ENCODE measurements around the gene DOCK3. TPM values are rescaled to one million over a fixed set of nuclear protein-coding genes. Genes with fewer than 3 reads are reported as not detected.

Gene DOCK3
- total RNA-seq, 1 experiment from 2014 or later, result 0.14 TPM

GRCh38 chr3:51371943-51372557 lies 697.3 kb downstream of the DOCK3 start:
- no peaks in the 10 kb centered on the region for H3K36me3 Mint-ChIP-seq (ENCODE audit: insufficient read depth, unreplicated experiment)
- H3K27me3 Mint-ChIP-seq (ENCODE audit: insufficient read depth, unreplicated experiment), result no peaks in the 10 kb centered on the region
- no TSS peak for BruUV-seq (replicated peaks)
- ChIA-PET POLR2A (interaction anchor here (0.7 to 1.5 kb wide), 3 partner anchors 33 to 756 kb away, joined by 3 to 9 read pairs (median 5); partner anchors contain the start of gene MAPKAPK3), CTCF (interaction anchor here (0.6 to 14.1 kb wide), 37 partner anchors 9 to 1062 kb away, joined by 3 to 170 read pairs (median 4); partner anchors contain the start of gene MAPKAPK3)
- intact Hi-C loops (cut with micrococcal nuclease), result loop anchor here (1.0 to 2.0 kb wide), 6 partner anchors 31 to 756 kb away; no protein-coding TSS in a partner anchor
- H3K4me1 Mint-ChIP-seq (ENCODE audit: insufficient read depth, unreplicated experiment), result no peaks in the 10 kb centered on the region
- H3K9me3 Mint-ChIP-seq (ENCODE audit: unreplicated experiment), result no peaks in the 10 kb centered on the region
- no peak overlapping the region for H3K27ac Mint-ChIP-seq (ENCODE audit: low read depth, unreplicated experiment)
- peak; percentile 86 for TF ChIP-seq CTCF (IDR thresholded peaks at IDR 0.05; ENCODE audit: unreplicated experiment)
- peak; percentile 77 for DNase-seq (ENCODE audit: unreplicated experiment)
- H3K4me3 Mint-ChIP-seq (ENCODE audit: unreplicated experiment), result no peak overlapping the region

- no peaks in the 10 kb centered on the region for H3K4me1 Mint-ChIP-seq (ENCODE audit: insufficient read depth, unreplicated experiment)
- BruUV-seq (replicated peaks), result no TSS peak
- H3K9me3 Mint-ChIP-seq (ENCODE audit: unreplicated experiment), result no peaks in the 10 kb centered on the region
- no peaks in the 10 kb centered on the region for H3K36me3 Mint-ChIP-seq (ENCODE audit: insufficient read depth, unreplicated experiment)
- ChIA-PET CTCF (interaction anchor here (0.6 to 14.1 kb wide), 3 partner anchors 274 to 801 kb away, joined by 3 to 170 read pairs (median 16); no protein-coding TSS in a partner anchor), POLR2A (no interaction called here)
- no peak for TF ChIP-seq CTCF (IDR thresholded peaks at IDR 0.05; ENCODE audit: unreplicated experiment)
- H3K4me3 Mint-ChIP-seq (ENCODE audit: unreplicated experiment), result no peak overlapping the region
- DNase-seq (ENCODE audit: unreplicated experiment), result no peak
- no peak overlapping the region for H3K27ac Mint-ChIP-seq (ENCODE audit: low read depth, unreplicated experiment)
- no peaks in the 10 kb centered on the region for H3K27me3 Mint-ChIP-seq (ENCODE audit: insufficient read depth, unreplicated experiment)
- intact Hi-C loops (cut with micrococcal nuclease), result loop anchor here (2.0 kb wide), 3 partner anchors 33 to 403 kb away; no protein-coding TSS in a partner anchor
Measured at GRCh38 chr3:51373658-51374421, 699.1 kb downstream of the DOCK3 start.

GRCh38 chr3:51374456-51374855 lies 699.7 kb downstream of the DOCK3 start:
- intact Hi-C loops (cut with micrococcal nuclease), result no loop called here
- BruUV-seq (replicated peaks), result no TSS peak
- DNase-seq (ENCODE audit: unreplicated experiment), result no peak
- Mint-ChIP-seq H3K36me3 (ENCODE audit: insufficient read depth, unreplicated experiment) (no peaks in the 10 kb centered on the region), H3K4me3 (ENCODE audit: unreplicated experiment) (no peak overlapping the region), H3K9me3 (ENCODE audit: unreplicated experiment) (no peaks in the 10 kb centered on the region), H3K4me1 (ENCODE audit: insufficient read depth, unreplicated experiment) (no peaks in the 10 kb centered on the region), H3K27me3 (ENCODE audit: insufficient read depth, unreplicated experiment) (no peaks in the 10 kb centered on the region), H3K27ac (ENCODE audit: low read depth, unreplicated experiment) (no peak overlapping the region)
- ChIA-PET CTCF (interaction anchor here (3.4 to 14.1 kb wide), 3 partner anchors 274 to 759 kb away, joined by 16 to 170 read pairs (median 38); no protein-coding TSS in a partner anchor), POLR2A (no interaction called here)
- no peak for TF ChIP-seq CTCF (IDR thresholded peaks at IDR 0.05; ENCODE audit: unreplicated experiment)

GRCh38 chr3:51375136-51375535 lies 700.4 kb downstream of the DOCK3 start:
- intact Hi-C loops (cut with micrococcal nuclease), result no loop called here
- CTCF ChIA-PET, result interaction anchor here (6.1 to 14.1 kb wide), 2 partner anchors 275 to 760 kb away, joined by 38 to 170 read pairs; no protein-coding TSS in a partner anchor
- no peak for TF ChIP-seq CTCF (IDR thresholded peaks at IDR 0.05; ENCODE audit: unreplicated experiment)

More at GRCh38 chr3:51375136-51375535, 700.4 kb downstream of the DOCK3 start:
- no TSS peak for BruUV-seq (replicated peaks)
- POLR2A ChIA-PET, result interaction anchor here (0.8 kb wide), 1 partner anchor 806 kb away, joined by 4 read pairs; the partner anchor contains the start of gene HEMK1
- no peak for DNase-seq (ENCODE audit: unreplicated experiment)
- Mint-ChIP-seq H3K27me3 (ENCODE audit: insufficient read depth, unreplicated experiment) (no peaks in the 10 kb centered on the region), H3K27ac (ENCODE audit: low read depth, unreplicated experiment) (no peak overlapping the region), H3K4me3 (ENCODE audit: unreplicated experiment) (no peak overlapping the region), H3K9me3 (ENCODE audit: unreplicated experiment) (no peaks in the 10 kb centered on the region), H3K36me3 (ENCODE audit: insufficient read depth, unreplicated experiment) (no peaks in the 10 kb centered on the region), H3K4me1 (ENCODE audit: insufficient read depth, unreplicated experiment) (no peaks in the 10 kb centered on the region)
